Measurements from ENCODE around the gene RAB6D.
"Not testable (repeated sequence)": the region's sequence is repeated elsewhere in the genome, so short reads cannot be mapped to it uniquely, and the experiment has no call there.

RAB6D gene

GRCh38 chr2:131366643-131367042 lies 2.7 kb upstream of the RAB6D start:
- H3K4me1 ChIP-seq (ENCODE audit: control extremely low read depth in 1 of 4, control insufficient read depth in 4 of 4, insufficient read depth in 4 of 4, low read length in 3 of 4): no peaks in the 10 kb centered on the region
- no peak overlapping the region for H3K4me3 ChIP-seq (ENCODE audit: control insufficient read depth in 1 of 7, extremely low read depth in 1 of 7, insufficient read depth in 4 of 7, low read depth in 2 of 7, low read length in 6 of 7)
- no peaks in the 10 kb centered on the region for H3K9me3 ChIP-seq (ENCODE audit: control extremely low read depth in 1 of 5, control insufficient read depth in 4 of 5, insufficient read depth in 2 of 5, low read depth in 1 of 5, low read length in 4 of 5)
- CTCF ChIA-PET: no interaction called here
- no peaks in the 10 kb centered on the region for H3K36me3 ChIP-seq (ENCODE audit: control insufficient read depth in 4 of 4, insufficient read depth in 4 of 4, low read length in 3 of 4)
- POLR2A ChIA-PET: no interaction called here
- H3K27me3 ChIP-seq (replicated peaks in 2 of 5; ENCODE audit: control insufficient read depth in 4 of 5, insufficient read depth in 5 of 5, low read length in 4 of 5): peaks cover 0 to 29% (median 6%) of the 10 kb centered on the region in 5 experiments
- 80% methylated on average over 3 of the region's 6 CpGs for WGBS (ENCODE audit: insufficient coverage)
- no peak overlapping the region for H3K27ac ChIP-seq (ENCODE audit: insufficient read depth in 1 of 2, low read depth in 1 of 2, low read length in 2 of 2, poor library complexity in 1 of 2, severe bottlenecking in 2 of 2)
- no peak for DNase-seq

DNA sequence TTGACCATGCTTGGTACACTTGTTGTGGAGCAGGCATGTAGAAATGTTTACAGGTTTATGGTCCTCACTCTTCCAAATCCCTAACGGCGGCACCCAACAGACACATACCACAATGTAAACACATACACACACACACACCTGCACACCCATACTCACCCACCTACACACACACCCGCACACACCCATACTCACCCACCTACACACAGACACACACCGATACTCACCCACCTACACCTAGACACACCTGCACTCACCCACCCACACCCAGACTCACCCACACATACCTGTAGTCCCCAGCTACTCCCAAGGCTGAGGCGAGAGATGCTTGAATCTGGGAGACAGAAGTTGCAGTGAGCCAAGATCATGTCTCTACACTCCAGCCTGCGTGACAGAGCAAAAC lies 1.5 kb upstream of the RAB6D start:
- H3K27ac ChIP-seq (ENCODE audit: insufficient read depth in 1 of 2, low read depth in 1 of 2, low read length in 2 of 2, poor library complexity in 1 of 2, severe bottlenecking in 2 of 2): no peak overlapping the region
- CTCF ChIA-PET: no interaction called here
- no CpG with 5 or more reads among the region's 6 CpGs for WGBS (ENCODE audit: insufficient coverage)
- no peak overlapping the region for H3K4me3 ChIP-seq (ENCODE audit: control insufficient read depth in 1 of 7, extremely low read depth in 1 of 7, insufficient read depth in 4 of 7, low read depth in 2 of 7, low read length in 6 of 7)
- DNase-seq: no peak
- H3K9me3 ChIP-seq (ENCODE audit: control extremely low read depth in 1 of 5, control insufficient read depth in 4 of 5, insufficient read depth in 2 of 5, low read depth in 1 of 5, low read length in 4 of 5): no peaks in the 10 kb centered on the region
- peaks cover 0 to 33% (median 6%) of the 10 kb centered on the region in 5 experiments for H3K27me3 ChIP-seq (replicated peaks in 2 of 5; ENCODE audit: control insufficient read depth in 4 of 5, insufficient read depth in 5 of 5, low read length in 4 of 5)
- no peaks in the 10 kb centered on the region for H3K36me3 ChIP-seq (ENCODE audit: control insufficient read depth in 4 of 4, insufficient read depth in 4 of 4, low read length in 3 of 4)
- POLR2A ChIA-PET: no interaction called here
- no peaks in the 10 kb centered on the region for H3K4me1 ChIP-seq (ENCODE audit: control extremely low read depth in 1 of 4, control insufficient read depth in 4 of 4, insufficient read depth in 4 of 4, low read length in 3 of 4)

GRCh38 chr2:131363213-131363612 lies 755 bp downstream of the RAB6D start:
- H3K4me3 ChIP-seq (ENCODE audit: control insufficient read depth in 1 of 7, extremely low read depth in 1 of 7, insufficient read depth in 4 of 7, low read depth in 2 of 7, low read length in 6 of 7); CTCF ChIA-PET; H3K4me1 ChIP-seq (ENCODE audit: control extremely low read depth in 1 of 4, control insufficient read depth in 4 of 4, insufficient read depth in 4 of 4, low read length in 3 of 4); H3K9me3 ChIP-seq (ENCODE audit: control extremely low read depth in 1 of 5, control insufficient read depth in 4 of 5, insufficient read depth in 2 of 5, low read depth in 1 of 5, low read length in 4 of 5); POLR2A ChIA-PET; H3K36me3 ChIP-seq (ENCODE audit: control insufficient read depth in 4 of 4, insufficient read depth in 4 of 4, low read length in 3 of 4); H3K27ac ChIP-seq (ENCODE audit: insufficient read depth in 1 of 2, low read depth in 1 of 2, low read length in 2 of 2, poor library complexity in 1 of 2, severe bottlenecking in 2 of 2): not testable (repeated sequence)
- WGBS (ENCODE audit: insufficient coverage): no CpG with 5 or more reads among the region's 12 CpGs
- DNase-seq: peak; percentile 35 to 65 (median 53)
- H3K27me3 ChIP-seq (replicated peaks in 2 of 5; ENCODE audit: control insufficient read depth in 4 of 5, insufficient read depth in 5 of 5, low read length in 4 of 5): peaks cover 2 to 37% (median 6%) of the 10 kb centered on the region in 5 experiments

GRCh38 chr2:131361773-131362172 lies 2.2 kb downstream of the RAB6D start:
- no CpG with 5 or more reads among the region's 4 CpGs for WGBS (ENCODE audit: insufficient coverage)
- H3K4me1 ChIP-seq (ENCODE audit: control extremely low read depth in 1 of 4, control insufficient read depth in 4 of 4, insufficient read depth in 4 of 4, low read length in 3 of 4); H3K36me3 ChIP-seq (ENCODE audit: control insufficient read depth in 4 of 4, insufficient read depth in 4 of 4, low read length in 3 of 4); H3K9me3 ChIP-seq (ENCODE audit: control extremely low read depth in 1 of 5, control insufficient read depth in 4 of 5, insufficient read depth in 2 of 5, low read depth in 1 of 5, low read length in 4 of 5); H3K4me3 ChIP-seq (ENCODE audit: control insufficient read depth in 1 of 7, extremely low read depth in 1 of 7, insufficient read depth in 4 of 7, low read depth in 2 of 7, low read length in 6 of 7); H3K27ac ChIP-seq (ENCODE audit: insufficient read depth in 1 of 2, low read depth in 1 of 2, low read length in 2 of 2, poor library complexity in 1 of 2, severe bottlenecking in 2 of 2); CTCF ChIA-PET; POLR2A ChIA-PET: not testable (repeated sequence)
- H3K27me3 ChIP-seq (replicated peaks in 2 of 5; ENCODE audit: control insufficient read depth in 4 of 5, insufficient read depth in 5 of 5, low read length in 4 of 5): peaks cover 2 to 42% (median 6%) of the 10 kb centered on the region in 5 experiments
- peak in 1 of 3 donors; percentile 19 for DNase-seq

DNA sequence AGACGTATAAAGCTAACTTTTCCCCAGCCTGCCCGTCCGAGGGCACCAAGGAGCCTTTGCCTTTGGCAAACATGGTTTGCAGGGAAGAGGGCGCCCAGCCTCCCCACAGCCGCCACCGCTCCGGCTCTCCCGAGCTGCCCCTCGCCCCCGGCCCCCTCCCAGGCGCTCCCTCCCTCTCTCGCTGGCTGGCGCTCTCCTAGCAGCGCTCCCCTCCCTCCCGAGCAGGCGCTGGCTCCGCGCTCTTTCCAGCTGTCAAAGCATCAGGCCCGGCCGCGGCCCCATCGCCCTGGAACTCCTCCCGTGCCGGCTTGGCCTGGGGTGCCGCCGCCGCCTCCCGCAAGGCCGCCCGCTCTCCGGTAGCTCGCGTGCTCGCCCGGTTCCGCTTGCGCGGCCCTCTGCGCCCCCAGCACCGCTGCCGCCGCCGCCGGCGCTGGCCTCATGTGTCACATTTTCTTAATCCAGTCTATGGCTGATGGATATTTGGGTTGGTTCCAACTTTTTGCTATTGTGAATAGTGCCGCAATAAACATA lies 10.7 kb downstream of the RAB6D start:
- H3K27me3 ChIP-seq (replicated peaks in 2 of 5; ENCODE audit: control insufficient read depth in 4 of 5, insufficient read depth in 5 of 5, low read length in 4 of 5): peaks cover 2 to 30% (median 8%) of the 10 kb centered on the region in 5 experiments
- H3K4me3 ChIP-seq (ENCODE audit: control insufficient read depth in 1 of 7, extremely low read depth in 1 of 7, insufficient read depth in 4 of 7, low read depth in 2 of 7, low read length in 6 of 7); H3K36me3 ChIP-seq (ENCODE audit: control insufficient read depth in 4 of 4, insufficient read depth in 4 of 4, low read length in 3 of 4); POLR2A ChIA-PET; H3K27ac ChIP-seq (ENCODE audit: insufficient read depth in 1 of 2, low read depth in 1 of 2, low read length in 2 of 2, poor library complexity in 1 of 2, severe bottlenecking in 2 of 2); CTCF ChIA-PET; H3K4me1 ChIP-seq (ENCODE audit: control extremely low read depth in 1 of 4, control insufficient read depth in 4 of 4, insufficient read depth in 4 of 4, low read length in 3 of 4); H3K9me3 ChIP-seq (ENCODE audit: control extremely low read depth in 1 of 5, control insufficient read depth in 4 of 5, insufficient read depth in 2 of 5, low read depth in 1 of 5, low read length in 4 of 5); DNase-seq: not testable (repeated sequence)
- WGBS (ENCODE audit: insufficient coverage): no CpG with 5 or more reads among the region's 46 CpGs

- no CpG with 5 or more reads among the region's 4 CpGs for WGBS (ENCODE audit: insufficient coverage)
- no peak for DNase-seq
- H3K27ac ChIP-seq (ENCODE audit: insufficient read depth in 1 of 2, low read depth in 1 of 2, low read length in 2 of 2, poor library complexity in 1 of 2, severe bottlenecking in 2 of 2): no peak overlapping the region
- peaks cover 0 to 3% (median 0%) of the 10 kb centered on the region in 5 experiments for H3K9me3 ChIP-seq (ENCODE audit: control extremely low read depth in 1 of 5, control insufficient read depth in 4 of 5, insufficient read depth in 2 of 5, low read depth in 1 of 5, low read length in 4 of 5)
- ChIA-PET CTCF (no interaction called here), POLR2A (no interaction called here)
- no peaks in the 10 kb centered on the region for H3K4me1 ChIP-seq (ENCODE audit: control extremely low read depth in 1 of 4, control insufficient read depth in 4 of 4, insufficient read depth in 4 of 4, low read length in 3 of 4)
- peaks cover 0 to 16% (median 6%) of the 10 kb centered on the region in 5 experiments for H3K27me3 ChIP-seq (replicated peaks in 2 of 5; ENCODE audit: control insufficient read depth in 4 of 5, insufficient read depth in 5 of 5, low read length in 4 of 5)
- no peak overlapping the region for H3K4me3 ChIP-seq (ENCODE audit: control insufficient read depth in 1 of 7, extremely low read depth in 1 of 7, insufficient read depth in 4 of 7, low read depth in 2 of 7, low read length in 6 of 7)
- no peaks in the 10 kb centered on the region for H3K36me3 ChIP-seq (ENCODE audit: control insufficient read depth in 4 of 4, insufficient read depth in 4 of 4, low read length in 3 of 4)
Observed at GRCh38 chr2:131349021-131349420, 14.9 kb downstream of the RAB6D start.

GRCh38 chr2:131347035-131347434 lies 16.9 kb downstream of the RAB6D start:
- H3K4me1 ChIP-seq (ENCODE audit: control extremely low read depth in 1 of 4, control insufficient read depth in 4 of 4, insufficient read depth in 4 of 4, low read length in 3 of 4); CTCF ChIA-PET; POLR2A ChIA-PET; H3K4me3 ChIP-seq (ENCODE audit: control insufficient read depth in 1 of 7, extremely low read depth in 1 of 7, insufficient read depth in 4 of 7, low read depth in 2 of 7, low read length in 6 of 7); H3K27me3 ChIP-seq (replicated peaks in 2 of 5; ENCODE audit: control insufficient read depth in 4 of 5, insufficient read depth in 5 of 5, low read length in 4 of 5); H3K36me3 ChIP-seq (ENCODE audit: control insufficient read depth in 4 of 4, insufficient read depth in 4 of 4, low read length in 3 of 4); H3K27ac ChIP-seq (ENCODE audit: insufficient read depth in 1 of 2, low read depth in 1 of 2, low read length in 2 of 2, poor library complexity in 1 of 2, severe bottlenecking in 2 of 2); DNase-seq; H3K9me3 ChIP-seq (ENCODE audit: control extremely low read depth in 1 of 5, control insufficient read depth in 4 of 5, insufficient read depth in 2 of 5, low read depth in 1 of 5, low read length in 4 of 5): not testable (repeated sequence)
- WGBS (ENCODE audit: insufficient coverage): 97% methylated on average over 7 of the region's 7 CpGs
